Endothelial cell of umbilical vein (primary cell): ENCODE data around the gene ALDH5A1.

ENCODE experiments used
- CTCF ChIP-seq, 2 donors: IDR thresholded peaks; 1 replicate in 1 of 2; 2 replicates in 1 of 2; pipeline ENCODE4 v1.5.1; 2011; ENCODE audit warnings: low read length in 2 of 2, mild to moderate bottlenecking in 2 of 2, moderate library complexity in 2 of 2, control low read depth in 1 of 2, inconsistent platforms in 1 of 2, low read depth in 1 of 2; ENCODE audit not compliant: insufficient read depth in 1 of 2; ENCODE audit errors: extremely low read depth in 1 of 2
- EZH2 ChIP-seq: IDR thresholded peaks from 2 replicates; pipeline ENCODE4 v1.6.1; 2012; ENCODE audit warnings: borderline replicate concordance, low read depth, mild to moderate bottlenecking, moderate library complexity, low read length, inconsistent platforms; ENCODE audit not compliant: severe bottlenecking
- FOS ChIP-seq: IDR thresholded peaks from 2 replicates; pipeline ENCODE4 v1.6.1; 2011; ENCODE audit warnings: mild to moderate bottlenecking, low read length, moderate library complexity, borderline replicate concordance; ENCODE audit not compliant: insufficient read depth
- GATA2 ChIP-seq: IDR thresholded peaks from 2 replicates; pipeline ENCODE4 v1.7.0; 2011; ENCODE audit warnings: low read depth, mild to moderate bottlenecking, moderate library complexity, mixed read lengths, low read length; ENCODE audit not compliant: insufficient read length, insufficient read depth
- JUN ChIP-seq: IDR thresholded peaks from 2 replicates; pipeline ENCODE4 v1.6.1; 2011; ENCODE audit warnings: borderline replicate concordance, low read depth; ENCODE audit not compliant: insufficient read length, insufficient read depth
- MAX ChIP-seq: IDR thresholded peaks from 2 replicates; pipeline ENCODE4 v1.6.1; 2011; ENCODE audit not compliant: insufficient read depth, insufficient read length
- MYC ChIP-seq: IDR thresholded peaks from one replicate; pipeline ENCODE4 v1.6.1; 2011; ENCODE audit warnings: mild to moderate bottlenecking, low read depth, low read length
- POLR2A ChIP-seq: IDR thresholded peaks from 2 replicates; pipeline ENCODE4 v1.6.1; 2012; ENCODE audit warnings: low read depth, mild to moderate bottlenecking, control low read depth, low read length
- POLR2AphosphoS5 ChIP-seq: IDR thresholded peaks from 2 replicates; pipeline ENCODE4 v1.6.1; 2012; ENCODE audit warnings: low read depth, mild to moderate bottlenecking, control low read depth, low read length, moderate library complexity; ENCODE audit not compliant: insufficient read depth

- TF ChIP-seq CTCF (IDR thresholded peaks at IDR 0.05; ENCODE audit: extremely low read depth in 1 of 2, insufficient read depth in 1 of 2, low read depth in 1 of 2, low read length in 2 of 2) = no peak
- TF ChIP-seq EZH2 = no peak
- no peak for TF ChIP-seq POLR2A
- TF ChIP-seq MYC = no peak
- TF ChIP-seq MAX = no peak
- no peak for TF ChIP-seq JUN
- TF ChIP-seq GATA2 = no peak
- no peak for TF ChIP-seq POLR2AphosphoS5
- TF ChIP-seq FOS = no peak
Measured at GRCh38 chr6:24551139-24551538, 56.4 kb downstream of the ALDH5A1 start.
